ENCODE results near the gene IFT88. TPM values are rescaled to one million over a fixed set of nuclear protein-coding genes. Genes with fewer than 3 reads are reported as not detected.

IFT88 gene
- total and polyA plus RNA-seq, 2 of the 8 experiments (the other 6 are each of a cell fraction or from before 2014, with no cell fraction given): 1.7 to 5.8 TPM

DNA sequence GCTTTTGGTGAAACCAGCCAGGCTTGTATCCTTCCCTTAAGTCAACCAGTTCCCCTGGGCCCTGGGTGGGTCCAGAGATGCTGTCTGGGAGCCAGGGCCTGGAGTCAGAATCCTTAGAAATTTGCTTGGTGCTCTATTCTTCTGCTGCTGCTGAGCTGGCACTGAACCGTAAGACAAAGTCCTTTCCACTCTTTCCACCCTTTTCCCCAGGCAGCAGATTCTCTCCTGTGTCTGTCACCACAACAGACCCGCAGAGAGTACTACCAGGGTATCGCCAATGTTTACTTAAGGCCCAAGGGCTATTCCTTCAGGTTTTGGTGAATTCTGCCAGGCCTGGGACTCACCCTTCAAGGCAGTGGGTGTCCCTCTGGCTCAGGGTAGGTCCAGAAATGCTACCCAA is 12.2 kb downstream of the IFT88 start:
- H3K9ac ChIP-seq (replicated peaks in 1 of 4; ENCODE audit: extremely low read depth in 1 of 4, low read depth in 3 of 4, low read length in 3 of 4): no peak overlapping the region
- no peak overlapping the region for H2BK15ac ChIP-seq (ENCODE audit: low read length)
- H4K20me1 ChIP-seq (replicated peaks in 1 of 2; ENCODE audit: control insufficient read depth in 1 of 2, insufficient read depth in 2 of 2, low read length in 2 of 2): peaks cover 0 to 1% of the 10 kb centered on the region in 2 experiments
- WGBS, 2 experiments (ENCODE audit: extremely low coverage in 1 of 2, insufficient coverage in 1 of 2, insufficient read length in 1 of 2, insufficient replicate concordance in 2 of 2, low coverage in 1 of 2, low lambda C conversion rate in 2 of 2, missing lambda C conversion rate in 1 of 2): 93% methylated on average over 3 of the region's 3 CpGs; no CpG with 5 or more reads in 1 of the 2 experiments
- H3K56ac ChIP-seq (replicated peaks; ENCODE audit: insufficient read length, low read depth, low read length): no peak overlapping the region
- FAIRE-seq: no peak
- H4K91ac ChIP-seq (replicated peaks; ENCODE audit: insufficient read length, low read length): no peak overlapping the region
- H2BK5ac ChIP-seq (ENCODE audit: low read depth, low read length): no peak overlapping the region
- H2BK120ac ChIP-seq (replicated peaks; ENCODE audit: low read depth, low read length): no peak overlapping the region
- H3K27ac ChIP-seq (ENCODE audit: low read depth, low read length): no peak overlapping the region
- H3K23me2 ChIP-seq (ENCODE audit: low read depth, low read length): no peaks in the 10 kb centered on the region; the same call in 1 of the 2 replicates
- no peaks in the 10 kb centered on the region for H3K9me3 ChIP-seq (ENCODE audit: insufficient read depth in 2 of 2, low read depth in 1 of 2, low read length in 1 of 2)
- H3K4me1 ChIP-seq (replicated peaks in 1 of 4; ENCODE audit: control insufficient read depth in 3 of 4, insufficient read depth in 4 of 4, low read length in 3 of 4): no peaks in the 10 kb centered on the region
- no peak for DNase-seq (ENCODE audit: low read depth in 1 of 2, low spot score in 2 of 2)
- ChIA-PET POLR2A (ENCODE audit: partially characterized antibody) (no interaction called here), CTCF (ENCODE audit: partially characterized antibody) (no interaction called here)
- peaks cover 0 to 5% (median 2%) of the 10 kb centered on the region in 4 experiments; a peak in 1 of 8 replicates for H3K36me3 ChIP-seq (ENCODE audit: control insufficient read depth in 2 of 4, insufficient read depth in 4 of 4, low read length in 3 of 4)
- no peak overlapping the region for H4K5ac ChIP-seq (ENCODE audit: insufficient read length, low read depth, low read length)
- no peak overlapping the region for H2BK20ac ChIP-seq (ENCODE audit: low read length)
- no peak overlapping the region for H3K4ac ChIP-seq (replicated peaks; ENCODE audit: insufficient read length, low read depth, low read length)
- no peak overlapping the region for H2AFZ ChIP-seq (ENCODE audit: low read length)
- no peak overlapping the region for H3K4me3 ChIP-seq (ENCODE audit: extremely low read depth in 1 of 4, insufficient read depth in 2 of 4, low read depth in 3 of 4, low read length in 4 of 4)
- no peak overlapping the region for H3K23ac ChIP-seq (ENCODE audit: insufficient read length)
- H4K8ac ChIP-seq (ENCODE audit: extremely low read depth, insufficient read depth, low read length): no peak overlapping the region
- no peak overlapping the region for H2BK12ac ChIP-seq (ENCODE audit: low read depth, low read length)
- no peaks in the 10 kb centered on the region for H3K79me2 ChIP-seq (ENCODE audit: control insufficient read depth in 1 of 2, insufficient read depth in 2 of 2, low read length in 2 of 2)
- no peaks in the 10 kb centered on the region for H3K27me3 ChIP-seq (replicated peaks in 1 of 4; ENCODE audit: control insufficient read depth in 3 of 4, extremely low read depth in 1 of 4, insufficient read depth in 3 of 4, low read length in 3 of 4)
- no peak overlapping the region for H3K4me2 ChIP-seq (ENCODE audit: insufficient read depth in 1 of 2, low read depth in 2 of 2, low read length in 2 of 2)
- H3K14ac ChIP-seq (ENCODE audit: insufficient read length): no peak overlapping the region
- H3K79me1 ChIP-seq (ENCODE audit: low read depth, low read length): no peaks in the 10 kb centered on the region
- H2AK5ac ChIP-seq (ENCODE audit: low read depth, low read length): no peak overlapping the region
- no peak overlapping the region for H3K18ac ChIP-seq (ENCODE audit: extremely low read depth, low read length)
- no peak for TF ChIP-seq E2F6 (IDR thresholded peaks at IDR 0.05)
- no peak for TF ChIP-seq SAP30 (IDR thresholded peaks at IDR 0.05; ENCODE audit: insufficient read depth, insufficient replicate concordance, low read length)
- no peak for TF ChIP-seq TAF7 (optimal IDR thresholded peaks at IDR 0.05; ENCODE audit: borderline replicate concordance, low read depth, low read length)

All from H1 (cell line).